Fibroblast of lung (primary cell): Measurements from ENCODE around the gene TAF1C. TPM values are rescaled to one million over a fixed set of nuclear protein-coding genes. Genes with fewer than 3 reads are reported as not detected.

Experiments used
- DNase-seq, 2 donors: peaks; one replicate each; pipeline versions ENCODE4 v3.0.0 to v3.0.0-alpha.2; 2010; ENCODE audit warnings: low read depth in 2 of 2
- H2AFZ ChIP-seq: 2 replicates; pipeline ENCODE4 v1.5.1; 2012; ENCODE audit warnings: low read length, control low read depth, inconsistent platforms
- H3K27ac ChIP-seq: 2 replicates; pipeline ENCODE4 v1.5.1; 2011; ENCODE audit warnings: low read length, control low read depth; ENCODE audit not compliant: insufficient read depth
- H3K27me3 ChIP-seq: 2 replicates; pipeline ENCODE4 v1.5.1; 2011; ENCODE audit warnings: mild to moderate bottlenecking, low read length; ENCODE audit not compliant: control insufficient read depth, insufficient read depth
- H3K36me3 ChIP-seq: 2 replicates; pipeline ENCODE4 v1.5.1; 2011; ENCODE audit warnings: low read length; ENCODE audit not compliant: control insufficient read depth, insufficient read depth
- H3K4me1 ChIP-seq: 2 replicates; pipeline ENCODE4 v1.5.1; 2011; ENCODE audit warnings: low read length; ENCODE audit not compliant: control insufficient read depth, insufficient read depth; ENCODE audit errors: extremely low read depth
- H3K4me2 ChIP-seq: 2 replicates; pipeline ENCODE4 v1.5.1; 2011; ENCODE audit warnings: low read length, control low read depth; ENCODE audit not compliant: insufficient read depth; ENCODE audit errors: extremely low read depth
- H3K4me3 ChIP-seq, 4 experiments: fragments of 200-600 bp in 1 of 4; sonication (generic) in 1 of 4; replicated peaks in 1 of 4; 2 replicates each; pipeline ENCODE4 v1.5.1; 2011 to 2016; ENCODE audit warnings: low read length in 4 of 4, low read depth in 3 of 4, mild to moderate bottlenecking in 3 of 4, control low read depth in 2 of 4, inconsistent platforms in 1 of 4, mixed read lengths in 1 of 4; ENCODE audit not compliant: insufficient read depth in 1 of 4; ENCODE audit errors: control extremely low read depth in 1 of 4
- H3K79me2 ChIP-seq: 2 replicates; pipeline ENCODE4 v1.5.1; 2012; ENCODE audit warnings: mild to moderate bottlenecking, low read length, inconsistent platforms; ENCODE audit not compliant: control insufficient read depth, insufficient read depth
- H3K9ac ChIP-seq: 2 replicates; pipeline ENCODE4 v1.5.1; 2011; ENCODE audit warnings: mild to moderate bottlenecking, low read length, control low read depth; ENCODE audit not compliant: insufficient read depth
- H3K9me3 ChIP-seq: 2 replicates; pipeline ENCODE4 v1.5.1; 2012; ENCODE audit warnings: low read depth, low read length; ENCODE audit not compliant: control insufficient read depth, insufficient read depth
- H4K20me1 ChIP-seq: 2 replicates; pipeline ENCODE4 v1.5.1; 2011; ENCODE audit warnings: low read length; ENCODE audit not compliant: control insufficient read depth, insufficient read depth; ENCODE audit errors: extremely low read depth
- EZH2 ChIP-seq: IDR thresholded peaks from 2 replicates; pipeline ENCODE4 v1.5.1; 2012; ENCODE audit warnings: low read length, control low read depth, mild to moderate bottlenecking; ENCODE audit errors: missing control alignments
- polyA plus RNA-seq, 2 donors: library from polyadenylated mRNA; depleted of rRNA in 1 of 2; stranded (reverse) in 1 of 2; unstranded in 1 of 2; fragments of >200 nt; gene quantifications; 2 replicates each; pipeline ENCODE4 v1.2.1, GENCODE V29; 2011 to 2012; ENCODE audit warnings: missing spikeins in 1 of 2
- total RNA-seq: library from RNA; depleted of rRNA; stranded (reverse); fragments of >200 nt; gene quantifications from 2 replicates; pipeline ENCODE4 v1.2.1, GENCODE V29; 2014
- TF ChIP-seq, protein P1 (sequence below), 2 donors: IDR thresholded peaks in 1 of 2; conservative IDR thresholded peaks in 1 of 2; 1 replicate in 1 of 2; 2 replicates in 1 of 2; pipeline ENCODE4 v1.5.1; 2011 to 2012; ENCODE audit warnings: low read length in 2 of 2, control low read depth in 1 of 2, inconsistent platforms in 1 of 2, low read depth in 1 of 2, mild to moderate bottlenecking in 1 of 2

The TAF1C gene
- total and polyA plus RNA-seq, 2 donors (not counting 1 experiment from before 2014, with no cell fraction given) = 9.3 to 12.9 TPM

DNA sequence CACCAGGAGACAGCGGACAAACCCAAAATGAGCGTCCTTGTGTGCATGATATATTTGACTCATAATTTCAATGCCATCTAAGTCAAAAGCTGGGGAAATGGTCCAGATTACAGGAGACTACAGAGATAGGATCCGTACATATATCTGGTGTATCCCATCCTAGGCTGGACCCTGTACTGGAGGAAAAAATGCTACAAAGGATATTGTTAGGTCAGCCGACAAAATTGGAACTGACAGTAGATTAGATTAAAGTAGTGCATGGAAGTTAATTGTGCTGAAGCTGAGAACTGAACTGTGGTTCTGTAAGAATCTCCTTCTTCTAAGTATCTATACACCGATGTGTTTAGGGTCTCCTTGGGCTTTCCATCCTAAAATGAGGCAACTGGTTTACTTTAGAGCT lies 28.7 kb upstream of the TAF1C start:
- Histone ChIP-seq H3K4me1 (no peaks in the 10 kb centered on the region), H3K36me3 (no peaks in the 10 kb centered on the region), H3K27ac (no peak overlapping the region), H3K9ac (no peak overlapping the region), H2AFZ (no peak overlapping the region), H3K4me3 (no peak overlapping the region), H3K9me3 (no peaks in the 10 kb centered on the region), H3K4me2 (no peak overlapping the region), H3K27me3 (peaks cover 3% of the 10 kb centered on the region), H4K20me1 (no peaks in the 10 kb centered on the region), H3K79me2 (no peaks in the 10 kb centered on the region)
- DNase-seq = no peak
- no peak for TF ChIP-seq EZH2
- TF ChIP-seq, protein P1, sequence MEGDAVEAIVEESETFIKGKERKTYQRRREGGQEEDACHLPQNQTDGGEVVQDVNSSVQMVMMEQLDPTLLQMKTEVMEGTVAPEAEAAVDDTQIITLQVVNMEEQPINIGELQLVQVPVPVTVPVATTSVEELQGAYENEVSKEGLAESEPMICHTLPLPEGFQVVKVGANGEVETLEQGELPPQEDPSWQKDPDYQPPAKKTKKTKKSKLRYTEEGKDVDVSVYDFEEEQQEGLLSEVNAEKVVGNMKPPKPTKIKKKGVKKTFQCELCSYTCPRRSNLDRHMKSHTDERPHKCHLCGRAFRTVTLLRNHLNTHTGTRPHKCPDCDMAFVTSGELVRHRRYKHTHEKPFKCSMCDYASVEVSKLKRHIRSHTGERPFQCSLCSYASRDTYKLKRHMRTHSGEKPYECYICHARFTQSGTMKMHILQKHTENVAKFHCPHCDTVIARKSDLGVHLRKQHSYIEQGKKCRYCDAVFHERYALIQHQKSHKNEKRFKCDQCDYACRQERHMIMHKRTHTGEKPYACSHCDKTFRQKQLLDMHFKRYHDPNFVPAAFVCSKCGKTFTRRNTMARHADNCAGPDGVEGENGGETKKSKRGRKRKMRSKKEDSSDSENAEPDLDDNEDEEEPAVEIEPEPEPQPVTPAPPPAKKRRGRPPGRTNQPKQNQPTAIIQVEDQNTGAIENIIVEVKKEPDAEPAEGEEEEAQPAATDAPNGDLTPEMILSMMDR (conservative IDR thresholded peaks at IDR 0.05 in 1 of 2, IDR thresholded peaks at IDR 0.05 in 1 of 2; ENCODE audit: low read depth in 1 of 2, low read length in 2 of 2) = no peak

- no peaks in the 10 kb centered on the region for H3K79me2 ChIP-seq
- no peaks in the 10 kb centered on the region for H3K9me3 ChIP-seq
- no peaks in the 10 kb centered on the region for H4K20me1 ChIP-seq
- H3K36me3 ChIP-seq = no peaks in the 10 kb centered on the region
- H2AFZ ChIP-seq = no peak overlapping the region
- peaks cover 3% of the 10 kb centered on the region for H3K27me3 ChIP-seq
- H3K27ac ChIP-seq = no peak overlapping the region
- no peak overlapping the region for H3K4me2 ChIP-seq
- H3K9ac ChIP-seq = no peak overlapping the region
- H3K4me3 ChIP-seq = no peak overlapping the region
- H3K4me1 ChIP-seq = no peaks in the 10 kb centered on the region
- no peak for DNase-seq
- no peak for TF ChIP-seq EZH2
- TF ChIP-seq, protein P1 (conservative IDR thresholded peaks at IDR 0.05 in 1 of 2, IDR thresholded peaks at IDR 0.05 in 1 of 2; ENCODE audit: low read depth in 1 of 2, low read length in 2 of 2) = no peak
Measured at GRCh38 chr16:84214451-84215066, 27.7 kb upstream of the TAF1C start.

- Histone ChIP-seq H4K20me1 (no peaks in the 10 kb centered on the region), H3K9me3 (no peaks in the 10 kb centered on the region), H3K4me3 (no peak overlapping the region), H2AFZ (no peak overlapping the region), H3K4me2 (no peak overlapping the region), H3K27ac (no peak overlapping the region), H3K9ac (no peak overlapping the region), H3K27me3 (no peaks in the 10 kb centered on the region), H3K36me3 (no peaks in the 10 kb centered on the region), H3K79me2 (no peaks in the 10 kb centered on the region), H3K4me1 (no peaks in the 10 kb centered on the region)
- no peak for DNase-seq
- TF ChIP-seq, protein P1 (conservative IDR thresholded peaks at IDR 0.05 in 1 of 2, IDR thresholded peaks at IDR 0.05 in 1 of 2; ENCODE audit: low read depth in 1 of 2, low read length in 2 of 2) = no peak
- no peak for TF ChIP-seq EZH2
Measured at GRCh38 chr16:84212631-84213030, 25.8 kb upstream of the TAF1C start.
